Mesothelial cell of epicardium (in vitro differentiated cells): ENCODE results near the gene OR9G4. TPM values are rescaled to one million over a fixed set of nuclear protein-coding genes. Genes with fewer than 3 reads are reported as not detected.

Experiments used
- DNase-seq, 2 experiments: peaks; one replicate each; pipeline ENCODE4 v3.0.0; 2021; ENCODE audit warnings: low spot score in 2 of 2; ENCODE audit not compliant: unreplicated experiment in 2 of 2
- H3K27ac Mint-ChIP-seq: 2 replicates; pipeline ENCODE4 v1.8.0; 2021; ENCODE audit warnings: mixed read lengths
- H3K27me3 Mint-ChIP-seq: 2 replicates; pipeline ENCODE4 v1.8.0; 2021; ENCODE audit warnings: low read depth, mixed read lengths
- H3K36me3 Mint-ChIP-seq: 2 replicates; pipeline ENCODE4 v1.8.0; 2021; ENCODE audit warnings: mixed read lengths
- H3K4me1 Mint-ChIP-seq: 2 replicates; pipeline ENCODE4 v1.8.0; 2021; ENCODE audit warnings: mixed read lengths
- H3K4me3 Mint-ChIP-seq: 2 replicates; pipeline ENCODE4 v1.8.0; 2021; ENCODE audit warnings: mild to moderate bottlenecking, moderate library complexity, mixed read lengths
- H3K9me3 Mint-ChIP-seq: 2 replicates; pipeline ENCODE4 v1.8.0; 2021; ENCODE audit warnings: mixed read lengths
- CTCF ChIP-seq: fragments of 200-600 bp; sonication (generic); IDR thresholded peaks from one replicate; pipeline ENCODE4 v1.5.0; 2021; ENCODE audit warnings: antibody characterized with exemption; ENCODE audit not compliant: unreplicated experiment
- microRNA-seq: library from miRNA; unstranded; fragments of <30 nt; microRNA quantifications from one replicate; pipeline ENCODE4 v1.2.0, GENCODE V29; 2021; ENCODE audit warnings: inconsistent platforms, mixed read lengths
- total RNA-seq: library from RNA; stranded (reverse); gene quantifications from 3 replicates; pipeline ENCODE4 v1.2.1, GENCODE V29; 2021

The OR9G4 gene
- total RNA-seq, 1 donor from 2014 or later: not detected

DNA sequence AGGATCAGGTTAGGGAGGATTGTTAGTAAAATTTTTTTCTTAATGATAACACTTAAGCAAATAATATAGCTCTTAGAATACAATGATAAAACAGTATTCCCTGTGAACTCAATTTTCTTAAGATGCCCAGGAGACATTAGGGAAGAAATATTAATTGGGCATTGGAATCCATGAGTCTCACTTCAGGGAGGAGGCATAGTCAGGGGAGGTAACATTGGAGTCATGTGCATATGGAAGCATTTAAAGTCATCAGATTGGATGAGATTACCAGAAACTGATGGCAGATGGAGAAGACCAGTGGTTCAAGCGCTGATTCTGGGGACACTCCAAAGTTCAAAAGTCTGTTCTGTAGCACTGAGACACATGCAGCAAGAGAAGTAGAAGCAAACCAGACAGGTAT, 49.7 kb downstream of the OR9G4 start, which contains the start of gene OR9G1:
OR9G1 (plus strand) TSS at position 301 of the 400 bp plus-strand sequence. CDS start 1,293 bp downstream, outside the sequence.
- no peak for TF ChIP-seq CTCF
- H3K27me3 Mint-ChIP-seq: peaks cover 2% of the 10 kb centered on the region
- H3K4me3 Mint-ChIP-seq: no peak within 1 kb of the TSS
- H3K36me3 Mint-ChIP-seq: no peaks in the 10 kb centered on the region
- no peak for DNase-seq
- H3K4me1 Mint-ChIP-seq: no peaks in the 10 kb centered on the region
- no peak within 1 kb of the TSS for H3K27ac Mint-ChIP-seq
- H3K9me3 Mint-ChIP-seq: no peaks in the 10 kb centered on the region

DNA sequence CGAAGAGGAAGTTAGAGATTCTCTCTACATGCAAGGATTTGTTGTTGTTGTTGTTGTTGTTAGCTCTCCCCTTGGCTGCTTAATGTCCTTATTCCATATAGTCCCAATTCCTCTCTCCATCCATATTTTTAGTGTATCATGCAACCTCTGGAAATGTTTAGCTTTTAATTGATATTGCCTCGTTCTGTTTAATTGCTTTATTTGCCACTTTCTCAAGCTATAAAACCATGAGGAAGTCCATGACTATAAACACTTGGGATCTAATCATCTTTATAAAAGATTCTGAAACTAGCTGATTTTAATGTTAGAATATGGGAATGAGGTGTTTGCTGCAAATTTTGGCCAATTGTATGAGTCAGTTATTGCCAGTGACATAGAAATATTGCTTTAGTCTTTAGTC, 55.1 kb downstream of the OR9G4 start:
- no peak for TF ChIP-seq CTCF
- Mint-ChIP-seq H3K4me3 (no peak overlapping the region), H3K9me3 (no peaks in the 10 kb centered on the region)

More for the DNA sequence above, 55.1 kb downstream of the OR9G4 start:
- Mint-ChIP-seq H3K4me1 (no peaks in the 10 kb centered on the region), H3K27ac (no peak overlapping the region), H3K27me3 (peaks cover 4% of the 10 kb centered on the region), H3K36me3 (no peaks in the 10 kb centered on the region)
- no peak for DNase-seq

Small RNAs within 50 kb of the gene (microRNA-seq; reads per million reads assigned to microRNA genes)
- not detected for gene MIR6128

Other genes starting within 250 kb of the OR9G4 start
- gene OR5M11, start 205.4 kb downstream of the OR9G4 start, total RNA-seq: not detected in 3 replicates
- not detected in 3 replicates for gene OR5M10, start 171.0 kb downstream of the OR9G4 start, total RNA-seq
- gene OR5M1, start 133.8 kb downstream of the OR9G4 start, total RNA-seq: not detected in 3 replicates
- gene OR5AP2, start 106.3 kb downstream of the OR9G4 start, total RNA-seq: not detected in 3 replicates
- gene OR5AR1, start 85.0 kb downstream of the OR9G4 start, total RNA-seq: not detected in 3 replicates
- gene OR9G1, start 49.6 kb downstream of the OR9G4 start, total RNA-seq: not detected in 3 replicates
- not detected in 3 replicates for gene OR5AK2, start 240.2 kb upstream of the OR9G4 start, total RNA-seq